ENCODE results near the gene PPM1B. TPM values are rescaled to one million over a fixed set of nuclear protein-coding genes. Genes with fewer than 3 reads are reported as not detected.
A peak's percentile ranks its signal among the peaks of the same experiment; 100 is the strongest.

Gene PPM1B
- total and polyA plus RNA-seq, 2 of the 13 experiments (the other 11 are each of a cell fraction or from before 2014, with no cell fraction given): 24.4 to 25.0 TPM

GRCh38 chr2:44167908-44168680 lies 581 bp upstream of the PPM1B start (continued):
- TF ChIP-seq RERE (CRISPR knock-in tag; IDR thresholded peaks at IDR 0.05; ENCODE audit: low read depth) (no peak), HNRNPK (IDR thresholded peaks at IDR 0.05; ENCODE audit: low read depth, low read length, poor library complexity, severe bottlenecking) (no peak), ZSCAN31 (CRISPR knock-in tag; IDR thresholded peaks at IDR 0.05; ENCODE audit: low read depth) (no peak; the same call in 1 of the 2 replicates), GRHL1 (CRISPR knock-in tag; conservative IDR thresholded peaks at IDR 0.05) (no peak), ZNF232 (CRISPR knock-in tag; IDR thresholded peaks at IDR 0.05; ENCODE audit: borderline replicate concordance) (peak; percentile 4; the same call in 1 of the 2 replicates), ZBTB42 (CRISPR knock-in tag; IDR thresholded peaks at IDR 0.05) (peak; percentile 75; the same call in 1 of the 2 replicates), PCBP2 (optimal IDR thresholded peaks at IDR 0.05; ENCODE audit: low read depth, low read length, poor library complexity, severe bottlenecking) (no peak), GPN1 (CRISPR knock-in tag; IDR thresholded peaks at IDR 0.05; ENCODE audit: borderline replicate concordance) (no peak), SAP130 (CRISPR knock-in tag; IDR thresholded peaks at IDR 0.05; ENCODE audit: low read depth) (peak; percentile 89), ZFP90 (CRISPR knock-in tag; IDR thresholded peaks at IDR 0.05; ENCODE audit: borderline replicate concordance) (peak; percentile 64; the same call in 1 of the 2 replicates), SMARCE1 (IDR thresholded peaks at IDR 0.05; ENCODE audit: borderline replicate concordance) (no peak), ZNF296 (CRISPR knock-in tag; conservative IDR thresholded peaks at IDR 0.05) (no peak), ZBTB2 (CRISPR knock-in tag; IDR thresholded peaks at IDR 0.05; ENCODE audit: low read depth) (no peak), MAF1 (CRISPR knock-in tag; IDR thresholded peaks at IDR 0.05; ENCODE audit: borderline replicate concordance) (no peak; the same call in 1 of the 2 replicates), ZNF460 (CRISPR knock-in tag; IDR thresholded peaks at IDR 0.05; ENCODE audit: borderline replicate concordance) (no peak; the same call in 1 of the 2 replicates), ZFP37 (CRISPR knock-in tag; IDR thresholded peaks at IDR 0.05; ENCODE audit: borderline replicate concordance) (peak; percentile 90), ZNF747 (CRISPR knock-in tag; IDR thresholded peaks at IDR 0.05; ENCODE audit: borderline replicate concordance) (no peak), JARID2 (CRISPR knock-in tag; IDR thresholded peaks at IDR 0.05; ENCODE audit: insufficient replicate concordance) (peak; percentile 61), JDP2 (CRISPR knock-in tag; IDR thresholded peaks at IDR 0.05; ENCODE audit: borderline replicate concordance) (no peak), HHEX (CRISPR knock-in tag; IDR thresholded peaks at IDR 0.05) (no peak), SUZ12 (IDR thresholded peaks at IDR 0.05; ENCODE audit: low read depth, low read length) (no peak)
